Uterus (tissue), 4 donors: ENCODE measurements around the gene STK32C. TPM values are rescaled to one million over a fixed set of nuclear protein-coding genes. Genes with fewer than 3 reads are reported as not detected.

Experiments
- DNase-seq, 2 donors: peaks; one replicate each; pipeline ENCODE4 v3.0.0-alpha.2; 2019 to 2020
- H3K27ac ChIP-seq, 2 donors: fragments of 200-600 bp; sonication (generic); 1 replicate in 1 of 2; 2 replicates in 1 of 2; pipeline ENCODE4 v1.5.1; 2016 to 2018
- H3K27me3 ChIP-seq, 2 donors: fragments of 200-600 bp; sonication (generic); one replicate each; pipeline ENCODE4 v1.5.1; 2018 to 2019; ENCODE audit warnings: control low read depth in 1 of 2
- H3K36me3 ChIP-seq, 2 donors: fragments of 200-600 bp; sonication (generic); one replicate each; pipeline ENCODE4 v1.5.1; 2019; ENCODE audit warnings: control low read depth in 1 of 2
- H3K4me1 ChIP-seq, 2 donors: fragments of 200-600 bp; sonication (generic); one replicate each; pipeline ENCODE4 v1.5.1; 2018 to 2019; ENCODE audit warnings: control low read depth in 1 of 2
- H3K4me3 ChIP-seq, 2 donors: fragments of 200-600 bp; sonication (generic); 1 replicate in 1 of 2; 2 replicates in 1 of 2; pipeline ENCODE4 v1.5.1; 2018 to 2019; ENCODE audit warnings: mild to moderate bottlenecking in 1 of 2
- H3K9me3 ChIP-seq, 2 donors: fragments of 200-600 bp; sonication (generic); one replicate each; pipeline ENCODE4 v1.5.1; 2019; ENCODE audit warnings: control low read depth in 1 of 2
- CTCF ChIP-seq, 4 experiments: fragments of 200-600 bp in 2 of 4; fragments of 450-650 bp in 2 of 4; sonication (generic) in 2 of 4; IDR thresholded peaks; one replicate each; pipeline ENCODE4 v1.5.1; 2016 to 2019; ENCODE audit warnings: antibody characterized with exemption in 4 of 4, mild to moderate bottlenecking in 2 of 4, moderate library complexity in 1 of 4
- POLR2A ChIP-seq, 2 donors: fragments of 450-650 bp; IDR thresholded peaks; one replicate each; pipeline ENCODE4 v1.6.1; 2016; ENCODE audit warnings: antibody characterized with exemption in 2 of 2, mild to moderate bottlenecking in 1 of 2, moderate library complexity in 1 of 2
- intact Hi-C: fragments of 100-400 bp; cut with DNase I; formaldehyde crosslinking; loops from one replicate; pipeline ENCODE4 v1.15.1; 2023; ENCODE audit warnings: low total_unique reads
- total RNA-seq, 4 donors: library from RNA; depleted of rRNA in 3 of 4; stranded (reverse); fragments of >200 nt in 3 of 4; gene quantifications; one replicate each; pipeline versions ENCODE4 v1.1.0 to v1.2.4, GENCODE V29; 2014 to 2023
- donor health status: DM: yes; HTN: yes; CAD: no.

Gene STK32C
- total RNA-seq, 4 donors from 2014 or later, result 0.51 to 17.2 (median 3.2) TPM

GRCh38 chr10:132252412-132252811 lies 55.3 kb downstream of the STK32C start:
- no peaks in the 10 kb centered on the region for H3K9me3 ChIP-seq
- TF ChIP-seq CTCF (IDR thresholded peaks at IDR 0.05) (no peak), POLR2A (IDR thresholded peaks at IDR 0.05) (no peak)
- H3K27me3 ChIP-seq, result no peaks in the 10 kb centered on the region
- H3K36me3 ChIP-seq, result no peaks in the 10 kb centered on the region
- DNase-seq, result no peak
- H3K27ac ChIP-seq, result no peak overlapping the region
- H3K4me1 ChIP-seq, result no peaks in the 10 kb centered on the region
- intact Hi-C loops, result no loop called here
- H3K4me3 ChIP-seq, result no peak overlapping the region

- Histone ChIP-seq H3K27me3 (no peaks in the 10 kb centered on the region), H3K4me3 (no peak overlapping the region), H3K4me1 (no peaks in the 10 kb centered on the region), H3K36me3 (no peaks in the 10 kb centered on the region), H3K9me3 (no peaks in the 10 kb centered on the region), H3K27ac (no peak overlapping the region)
- intact Hi-C loops, result no loop called here
- no peak for DNase-seq
- TF ChIP-seq CTCF (IDR thresholded peaks at IDR 0.05) (no peak), POLR2A (IDR thresholded peaks at IDR 0.05) (no peak)
These were observed 55.8 kb downstream of the STK32C start for GRCh38 chr10:132251928-132252327.

GRCh38 chr10:132250481-132251475 lies 57.0 kb downstream of the STK32C start:
- no peaks in the 10 kb centered on the region for H3K4me1 ChIP-seq
- DNase-seq, result no peak
- H3K9me3 ChIP-seq, result no peaks in the 10 kb centered on the region
- intact Hi-C loops, result no loop called here
- H3K27ac ChIP-seq, result no peak overlapping the region
- H3K36me3 ChIP-seq, result no peaks in the 10 kb centered on the region
- no peak for TF ChIP-seq CTCF (IDR thresholded peaks at IDR 0.05)
- TF ChIP-seq POLR2A (IDR thresholded peaks at IDR 0.05), result no peak
- no peaks in the 10 kb centered on the region for H3K27me3 ChIP-seq
- H3K4me3 ChIP-seq, result no peak overlapping the region

- TF ChIP-seq CTCF (IDR thresholded peaks at IDR 0.05) (no peak), POLR2A (IDR thresholded peaks at IDR 0.05) (no peak)
- intact Hi-C loops, result no loop called here
- no peak for DNase-seq
These were observed 57.9 kb downstream of the STK32C start for GRCh38 chr10:132249824-132250375.

GRCh38 chr10:132249226-132249724 lies 58.5 kb downstream of the STK32C start:
- no peak overlapping the region for H3K4me3 ChIP-seq
- no peak overlapping the region for H3K27ac ChIP-seq
- no peak for TF ChIP-seq CTCF (IDR thresholded peaks at IDR 0.05)
- no peak for TF ChIP-seq POLR2A (IDR thresholded peaks at IDR 0.05)
- DNase-seq, result no peak
- no peaks in the 10 kb centered on the region for H3K4me1 ChIP-seq
- no peaks in the 10 kb centered on the region for H3K27me3 ChIP-seq
- no peaks in the 10 kb centered on the region for H3K36me3 ChIP-seq
- intact Hi-C loops, result no loop called here
- H3K9me3 ChIP-seq, result no peaks in the 10 kb centered on the region

More at GRCh38 chr10:132249824-132250375, 57.9 kb downstream of the STK32C start:
- no peaks in the 10 kb centered on the region for H3K27me3 ChIP-seq
- no peak overlapping the region for H3K4me3 ChIP-seq
- no peaks in the 10 kb centered on the region for H3K36me3 ChIP-seq
- H3K4me1 ChIP-seq, result no peaks in the 10 kb centered on the region
- no peaks in the 10 kb centered on the region for H3K9me3 ChIP-seq
- no peak overlapping the region for H3K27ac ChIP-seq
